Mucosa of gallbladder (tissue), 1 donor: ENCODE measurements around the gene FLNB. TPM values are rescaled to one million over a fixed set of nuclear protein-coding genes. Genes with fewer than 3 reads are reported as not detected.
"Not testable (repeated sequence)": the region's sequence is repeated elsewhere in the genome, so short reads cannot be mapped to it uniquely, and the experiment has no call there.

Experiments used
- DNase-seq: peaks from one replicate; pipeline ENCODE4 v3.0.0-alpha.2; 2020; ENCODE audit warnings: low spot score
- total RNA-seq: library from RNA; stranded (reverse); gene quantifications from one replicate; pipeline ENCODE4 v1.2.1, GENCODE V29; 2021
- donor health status: DM: no; HTN: no; CAD: no.

FLNB gene
- total RNA-seq, 1 donor from 2014 or later: 119 TPM

GRCh38 chr3:57982561-57983243 lies 25.5 kb upstream of the FLNB start:
- no peak for DNase-seq

GRCh38 chr3:57983734-57984518 lies 24.3 kb upstream of the FLNB start:
- peak; percentile 61 for DNase-seq

GRCh38 chr3:57985176-57985983 lies 22.8 kb upstream of the FLNB start:
- no peak for DNase-seq

- DNase-seq: no peak
These were observed 22.3 kb upstream of the FLNB start for GRCh38 chr3:57985984-57986246.

GRCh38 chr3:57986261-57986660 lies 22.0 kb upstream of the FLNB start:
- no peak for DNase-seq

- not testable (repeated sequence) for DNase-seq
These were observed 19.0 kb upstream of the FLNB start for GRCh38 chr3:57989198-57989597.

GRCh38 chr3:57989646-57990045 lies 18.6 kb upstream of the FLNB start:
- no peak for DNase-seq

- DNase-seq: no peak
These were observed 15.6 kb upstream of the FLNB start for GRCh38 chr3:57992452-57993213.

- no peak for DNase-seq
These were observed 9.6 kb upstream of the FLNB start for GRCh38 chr3:57998366-57999283.

GRCh38 chr3:57999417-58000115 lies 8.7 kb upstream of the FLNB start:
- no peak for DNase-seq

- DNase-seq: no peak
These were observed 7.7 kb upstream of the FLNB start for GRCh38 chr3:58000306-58001085.

- no peak for DNase-seq
These were observed 7.1 kb upstream of the FLNB start for GRCh38 chr3:58001086-58001467.

GRCh38 chr3:58001979-58002378 lies 6.2 kb upstream of the FLNB start:
- no peak for DNase-seq

- DNase-seq: no peak
These were observed 5.1 kb upstream of the FLNB start for GRCh38 chr3:58003093-58003492.

GRCh38 chr3:58004973-58005372 lies 3.2 kb upstream of the FLNB start:
- DNase-seq: no peak

- no peak for DNase-seq
These were observed 2.6 kb upstream of the FLNB start for GRCh38 chr3:58005669-58006068.

GRCh38 chr3:58006661-58007060 lies 1.6 kb upstream of the FLNB start:
- DNase-seq: no peak

GRCh38 chr3:58009026-58009748 lies 965 bp downstream of the FLNB start:
- DNase-seq: no peak
